H9 (cell line): ENCODE data around the gene RAB4B. TPM values are rescaled to one million over a fixed set of nuclear protein-coding genes. Genes with fewer than 3 reads are reported as not detected.

Experiments used
- DNase-seq: peaks from one replicate; pipeline ENCODE4 v3.0.0-alpha.2; 2017
- H2AFZ ChIP-seq: one replicate; pipeline ENCODE4 v1.6.1; 2013; ENCODE audit warnings: mild to moderate bottlenecking, low read length, control low read depth, moderate library complexity
- H2AK5ac ChIP-seq: 2 replicates; pipeline ENCODE4 v1.6.1; 2013; ENCODE audit warnings: low read length, control low read depth, mixed read lengths; ENCODE audit not compliant: insufficient read length
- H2BK120ac ChIP-seq: one replicate; pipeline ENCODE4 v1.6.1; 2013; ENCODE audit warnings: low read depth, mild to moderate bottlenecking, low read length, control low read depth, inconsistent platforms; ENCODE audit not compliant: poor library complexity, severe bottlenecking
- H2BK12ac ChIP-seq: 2 replicates; pipeline ENCODE4 v1.6.1; 2013; ENCODE audit warnings: low read length, control low read depth, mixed read lengths, low read depth; ENCODE audit not compliant: insufficient read length
- H2BK15ac ChIP-seq: 2 replicates; pipeline ENCODE4 v1.6.1; 2013; ENCODE audit warnings: low read depth, low read length, control low read depth
- H2BK20ac ChIP-seq: one replicate; pipeline ENCODE4 v1.6.1; 2013; ENCODE audit warnings: low read depth, mild to moderate bottlenecking, low read length, control low read depth, inconsistent platforms; ENCODE audit not compliant: poor library complexity, severe bottlenecking
- H2BK5ac ChIP-seq: 2 replicates; pipeline ENCODE4 v1.6.1; 2013; ENCODE audit warnings: low read length, control low read depth, mixed read lengths; ENCODE audit not compliant: insufficient read length
- H3K14ac ChIP-seq: 2 replicates; pipeline ENCODE4 v1.6.1; 2013; ENCODE audit warnings: low read length, control low read depth; ENCODE audit not compliant: insufficient read depth
- H3K18ac ChIP-seq: 2 replicates; pipeline ENCODE4 v1.6.1; 2013; ENCODE audit warnings: low read depth, mild to moderate bottlenecking, mixed read lengths, low read length, control low read depth; ENCODE audit not compliant: insufficient read length
- H3K23ac ChIP-seq: 2 replicates; pipeline ENCODE4 v1.6.1; 2013; ENCODE audit warnings: low read length, control low read depth, mixed read lengths, low read depth; ENCODE audit not compliant: insufficient read length
- H3K23me2 ChIP-seq: 2 replicates; pipeline ENCODE4 v1.6.1; 2013; ENCODE audit warnings: low read depth, mild to moderate bottlenecking, mixed read lengths, low read length, control low read depth; ENCODE audit not compliant: insufficient read length, poor library complexity, severe bottlenecking
- H3K27ac ChIP-seq: 2 replicates; pipeline ENCODE4 v1.5.1; 2013; ENCODE audit warnings: low read length, control low read depth, mixed read lengths, low read depth; ENCODE audit not compliant: insufficient read length
- H3K27me3 ChIP-seq: 2 replicates; pipeline ENCODE4 v1.6.1; 2013; ENCODE audit warnings: low read length, control low read depth, inconsistent platforms; ENCODE audit not compliant: insufficient read depth
- H3K4ac ChIP-seq: 2 replicates; pipeline ENCODE4 v1.6.1; 2013; ENCODE audit warnings: low read depth, mild to moderate bottlenecking, control low read depth, inconsistent platforms, low read length, moderate library complexity
- H3K4me1 ChIP-seq: 2 replicates; pipeline ENCODE4 v1.6.1; 2013; ENCODE audit warnings: low read length, control low read depth, inconsistent platforms; ENCODE audit not compliant: insufficient read depth
- H3K4me2 ChIP-seq: 2 replicates; pipeline ENCODE4 v1.6.1; 2013; ENCODE audit warnings: low read length, control low read depth, mixed read lengths; ENCODE audit not compliant: insufficient read length, insufficient read depth
- H3K56ac ChIP-seq: 2 replicates; pipeline ENCODE4 v1.6.1; 2013; ENCODE audit warnings: low read depth, mild to moderate bottlenecking, mixed read lengths, low read length, control low read depth; ENCODE audit not compliant: insufficient read length
- H3K79me1 ChIP-seq: 2 replicates; pipeline ENCODE4 v1.6.1; 2013; ENCODE audit warnings: low read depth, mild to moderate bottlenecking, moderate library complexity, low read length, control low read depth, inconsistent platforms; ENCODE audit not compliant: insufficient read depth, poor library complexity, severe bottlenecking
- H3K79me2 ChIP-seq: 2 replicates; pipeline ENCODE4 v1.6.1; 2013; ENCODE audit warnings: low read length, control low read depth, inconsistent platforms; ENCODE audit not compliant: insufficient read depth
- H3K9ac ChIP-seq: 2 replicates; pipeline ENCODE4 v1.6.1; 2013; ENCODE audit warnings: low read length, control low read depth, mixed read lengths; ENCODE audit not compliant: insufficient read length; ENCODE audit errors: extremely low read depth
- H3K9me3 ChIP-seq: one replicate; pipeline ENCODE4 v1.6.1; 2013; ENCODE audit warnings: low read depth, low read length, inconsistent platforms; ENCODE audit not compliant: control insufficient read depth
- H3T11ph ChIP-seq: one replicate; pipeline ENCODE4 v1.6.1; 2013; ENCODE audit warnings: mild to moderate bottlenecking, low read length, control low read depth, inconsistent platforms
- H4K20me1 ChIP-seq: one replicate; pipeline ENCODE4 v1.6.1; 2013; ENCODE audit not compliant: control insufficient read depth, insufficient read length, insufficient read depth
- H4K5ac ChIP-seq: 2 replicates; pipeline ENCODE4 v1.6.1; 2013; ENCODE audit warnings: low read depth, mild to moderate bottlenecking, mixed read lengths, low read length, control low read depth; ENCODE audit not compliant: insufficient read length
- H4K8ac ChIP-seq: replicated peaks from 2 replicates; pipeline ENCODE4 v1.6.1; 2013; ENCODE audit warnings: low read length, control low read depth, mixed read lengths, low read depth; ENCODE audit not compliant: insufficient read length
- H4K91ac ChIP-seq: 2 replicates; pipeline ENCODE4 v1.6.1; 2013; ENCODE audit warnings: low read depth, mild to moderate bottlenecking, moderate library complexity, mixed read lengths, low read length, control low read depth; ENCODE audit not compliant: insufficient read length
- H3K27ac Mint-ChIP-seq, 3 experiments: 2 replicates in 2 of 3; 3 replicates in 1 of 3; pipeline ENCODE4 v1.8.0; 2020 to 2021; ENCODE audit warnings: mixed read lengths in 3 of 3, mild to moderate bottlenecking in 1 of 3, moderate library complexity in 1 of 3
- H3K27me3 Mint-ChIP-seq: 2 replicates; pipeline ENCODE4 v1.8.0; 2021; ENCODE audit warnings: low read depth, mild to moderate bottlenecking, moderate library complexity, mixed read lengths
- H3K36me3 Mint-ChIP-seq, 3 experiments: 2 replicates in 2 of 3; 3 replicates in 1 of 3; pipeline ENCODE4 v1.8.0; 2020 to 2021; ENCODE audit warnings: low read depth in 3 of 3, mixed read lengths in 3 of 3; ENCODE audit not compliant: insufficient read depth in 1 of 3
- H3K4me1 Mint-ChIP-seq, 2 experiments: 2 replicates each; pipeline ENCODE4 v1.8.0; 2020; ENCODE audit warnings: mixed read lengths in 2 of 2
- H3K4me3 Mint-ChIP-seq, 2 experiments: 2 replicates in 1 of 2; 3 replicates in 1 of 2; pipeline ENCODE4 v1.8.0; 2020 to 2021; ENCODE audit warnings: mild to moderate bottlenecking in 2 of 2, mixed read lengths in 2 of 2, moderate library complexity in 1 of 2
- H3K9me3 Mint-ChIP-seq, 2 experiments: 2 replicates in 1 of 2; 3 replicates in 1 of 2; pipeline ENCODE4 v1.8.0; 2020; ENCODE audit warnings: mild to moderate bottlenecking in 2 of 2, mixed read lengths in 2 of 2, moderate library complexity in 1 of 2
- WGBS: extraction: QIAGEN DNeasy Blood & Tissue Kit; methylation state at CpG from one replicate; pipeline ENCODE4 v1.1.7; 2013; ENCODE audit warnings: missing lambda C conversion rate, low lambda C conversion rate, mixed read lengths; ENCODE audit not compliant: insufficient read length; ENCODE audit errors: extremely low coverage; 5-methylcytosine and 5-hydroxymethylcytosine counted together
- total RNA-seq: library from RNA; stranded (reverse); gene quantifications from 2 replicates; pipeline ENCODE4 v1.2.1, GENCODE V29; 2021
- TF ChIP-seq, protein P1 (sequence below): fragments of 200-600 bp; sonication (generic); conservative IDR thresholded peaks from 3 replicates; pipeline ENCODE4 v1.8.0; 2021; ENCODE audit warnings: antibody characterized with exemption, mild to moderate bottlenecking

RAB4B gene
- total RNA-seq, 1 experiment from 2014 or later, result 26.8 TPM

DNA sequence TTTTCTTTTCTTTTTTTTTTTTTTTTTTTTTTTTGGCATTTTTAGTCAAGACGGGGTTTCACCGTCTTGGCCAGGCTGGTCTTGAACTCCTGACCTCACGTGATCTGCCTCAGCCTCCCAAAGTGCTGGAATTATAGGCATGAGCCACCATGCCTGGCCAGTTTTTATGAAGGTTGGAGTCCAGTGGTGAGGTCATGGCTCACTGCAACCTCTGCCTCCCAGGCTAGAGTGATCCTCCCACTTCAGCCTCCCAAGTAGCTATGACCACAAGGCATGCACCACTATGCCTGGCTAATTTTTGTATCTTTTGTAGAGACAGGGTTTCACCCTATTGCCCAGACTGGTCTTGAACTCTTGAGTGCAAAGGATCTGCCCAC, 22.8 kb upstream of the RAB4B start:
- Mint-ChIP-seq H3K27me3 (no peaks in the 10 kb centered on the region; the same call in none of the 2 replicates), H3K27ac (no peak overlapping the region; a peak in 1 of 7 replicates), H3K4me1 (peaks cover 18 to 27% of the 10 kb centered on the region in 2 experiments), H3K4me3 (0 out of 5 replicates have a peak overlapping the region, but pooled peaks of 1 of the 2 experiments have one; percentile 10), H3K9me3 (peaks cover 0 to under 1% of the 10 kb centered on the region in 2 experiments; a peak in 1 of 5 replicates), H3K36me3 (peaks cover 61 to 83% (median 74%) of the 10 kb centered on the region in 3 experiments)
- Histone ChIP-seq H3K27me3 (no peaks in the 10 kb centered on the region; the same call in 1 of the 2 replicates), H3K4ac (no peak overlapping the region), H3K14ac (no peak overlapping the region), H3K4me2 (no peak overlapping the region), H4K8ac (no peak overlapping the region), H3K23me2 (peaks cover under 1% of the 10 kb centered on the region), H2BK15ac (no peak overlapping the region), H3K9me3 (no peaks in the 10 kb centered on the region), H2BK20ac (no peak overlapping the region), H3K4me1 (no peaks in the 10 kb centered on the region), H2AFZ (no peak overlapping the region), H3T11ph (no peak overlapping the region), H3K79me2 (peaks cover 40% of the 10 kb centered on the region; the same call in 1 of the 2 replicates), H3K23ac (no peak overlapping the region), H4K5ac (no peak overlapping the region), H2AK5ac (no peak overlapping the region), H3K56ac (no peak overlapping the region), H3K18ac (no peak overlapping the region), H3K27ac (no peak overlapping the region), H3K9ac (no peak overlapping the region), H2BK120ac (no peak overlapping the region), H3K79me1 (peaks cover 17% of the 10 kb centered on the region), H2BK5ac (no peak overlapping the region), H4K20me1 (peaks cover 3% of the 10 kb centered on the region), H2BK12ac (no peak overlapping the region), H4K91ac (no peak overlapping the region)
- no CpG with 5 or more reads among the region's 3 CpGs for WGBS
- no peak for DNase-seq
- TF ChIP-seq, protein P1, sequence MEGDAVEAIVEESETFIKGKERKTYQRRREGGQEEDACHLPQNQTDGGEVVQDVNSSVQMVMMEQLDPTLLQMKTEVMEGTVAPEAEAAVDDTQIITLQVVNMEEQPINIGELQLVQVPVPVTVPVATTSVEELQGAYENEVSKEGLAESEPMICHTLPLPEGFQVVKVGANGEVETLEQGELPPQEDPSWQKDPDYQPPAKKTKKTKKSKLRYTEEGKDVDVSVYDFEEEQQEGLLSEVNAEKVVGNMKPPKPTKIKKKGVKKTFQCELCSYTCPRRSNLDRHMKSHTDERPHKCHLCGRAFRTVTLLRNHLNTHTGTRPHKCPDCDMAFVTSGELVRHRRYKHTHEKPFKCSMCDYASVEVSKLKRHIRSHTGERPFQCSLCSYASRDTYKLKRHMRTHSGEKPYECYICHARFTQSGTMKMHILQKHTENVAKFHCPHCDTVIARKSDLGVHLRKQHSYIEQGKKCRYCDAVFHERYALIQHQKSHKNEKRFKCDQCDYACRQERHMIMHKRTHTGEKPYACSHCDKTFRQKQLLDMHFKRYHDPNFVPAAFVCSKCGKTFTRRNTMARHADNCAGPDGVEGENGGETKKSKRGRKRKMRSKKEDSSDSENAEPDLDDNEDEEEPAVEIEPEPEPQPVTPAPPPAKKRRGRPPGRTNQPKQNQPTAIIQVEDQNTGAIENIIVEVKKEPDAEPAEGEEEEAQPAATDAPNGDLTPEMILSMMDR, result no peak
